ENCODE data around the gene PODXL. TPM values are rescaled to one million over a fixed set of nuclear protein-coding genes. Genes with fewer than 3 reads are reported as not detected.

The PODXL gene
- total RNA-seq, 1 experiment from 2014 or later, result 37.5 TPM

- TF ChIP-seq, protein P1, sequence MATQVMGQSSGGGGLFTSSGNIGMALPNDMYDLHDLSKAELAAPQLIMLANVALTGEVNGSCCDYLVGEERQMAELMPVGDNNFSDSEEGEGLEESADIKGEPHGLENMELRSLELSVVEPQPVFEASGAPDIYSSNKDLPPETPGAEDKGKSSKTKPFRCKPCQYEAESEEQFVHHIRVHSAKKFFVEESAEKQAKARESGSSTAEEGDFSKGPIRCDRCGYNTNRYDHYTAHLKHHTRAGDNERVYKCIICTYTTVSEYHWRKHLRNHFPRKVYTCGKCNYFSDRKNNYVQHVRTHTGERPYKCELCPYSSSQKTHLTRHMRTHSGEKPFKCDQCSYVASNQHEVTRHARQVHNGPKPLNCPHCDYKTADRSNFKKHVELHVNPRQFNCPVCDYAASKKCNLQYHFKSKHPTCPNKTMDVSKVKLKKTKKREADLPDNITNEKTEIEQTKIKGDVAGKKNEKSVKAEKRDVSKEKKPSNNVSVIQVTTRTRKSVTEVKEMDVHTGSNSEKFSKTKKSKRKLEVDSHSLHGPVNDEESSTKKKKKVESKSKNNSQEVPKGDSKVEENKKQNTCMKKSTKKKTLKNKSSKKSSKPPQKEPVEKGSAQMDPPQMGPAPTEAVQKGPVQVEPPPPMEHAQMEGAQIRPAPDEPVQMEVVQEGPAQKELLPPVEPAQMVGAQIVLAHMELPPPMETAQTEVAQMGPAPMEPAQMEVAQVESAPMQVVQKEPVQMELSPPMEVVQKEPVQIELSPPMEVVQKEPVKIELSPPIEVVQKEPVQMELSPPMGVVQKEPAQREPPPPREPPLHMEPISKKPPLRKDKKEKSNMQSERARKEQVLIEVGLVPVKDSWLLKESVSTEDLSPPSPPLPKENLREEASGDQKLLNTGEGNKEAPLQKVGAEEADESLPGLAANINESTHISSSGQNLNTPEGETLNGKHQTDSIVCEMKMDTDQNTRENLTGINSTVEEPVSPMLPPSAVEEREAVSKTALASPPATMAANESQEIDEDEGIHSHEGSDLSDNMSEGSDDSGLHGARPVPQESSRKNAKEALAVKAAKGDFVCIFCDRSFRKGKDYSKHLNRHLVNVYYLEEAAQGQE (IDR thresholded peaks at IDR 0.05; ENCODE audit: low read depth), result no peak
- TF ChIP-seq CBX3 (IDR thresholded peaks at IDR 0.05; ENCODE audit: low read depth) (no peak), CEBPB (IDR thresholded peaks at IDR 0.05; ENCODE audit: low read depth) (no peak), YY1 (IDR thresholded peaks at IDR 0.05; ENCODE audit: extremely low read depth, insufficient replicate concordance, low read depth, low read length) (peak; percentile 3), ZFX (IDR thresholded peaks at IDR 0.05) (peak; percentile 51; the same call in 1 of the 2 replicates)
Observed at GRCh38 chr7:131556053-131556908, at the start of gene PODXL (continued).

- no peak for ATAC-seq
- Histone ChIP-seq H3K4me3 (replicated peaks in 1 of 2; ENCODE audit: low read depth in 1 of 2, low read length in 2 of 2) (no peak overlapping the region), H3K36me3 (ENCODE audit: control insufficient read depth in 1 of 2, insufficient read depth in 2 of 2, low read length in 2 of 2) (no peaks in the 10 kb centered on the region), H3K27ac (ENCODE audit: low read depth, low read length) (no peak overlapping the region), H2AFZ (ENCODE audit: low read depth, low read length, poor library complexity, severe bottlenecking) (no peak overlapping the region), H3K27me3 (ENCODE audit: insufficient read depth, low read length) (no peaks in the 10 kb centered on the region), H3K79me2 (ENCODE audit: insufficient read depth, low read length) (no peaks in the 10 kb centered on the region), H3K9me2 (ENCODE audit: insufficient read depth) (no peaks in the 10 kb centered on the region), H3K9ac (ENCODE audit: low read length) (no peak overlapping the region), H3K4me2 (ENCODE audit: low read length) (no peak overlapping the region), H3K4me1 (ENCODE audit: control insufficient read depth in 1 of 2, insufficient read depth in 2 of 2, low read length in 2 of 2) (no peaks in the 10 kb centered on the region), H3K9me3 (ENCODE audit: control insufficient read depth in 1 of 2, insufficient read depth in 1 of 2, low read depth in 1 of 2, low read length in 2 of 2) (no peaks in the 10 kb centered on the region), H4K20me1 (ENCODE audit: insufficient read depth) (no peaks in the 10 kb centered on the region)
- BruUV-seq (replicated peaks), result no TSS peak
- intact Hi-C loops (cut with micrococcal nuclease), result no loop called here
- ChIA-PET POLR2A (no interaction called here), CTCF (no interaction called here), RAD21 (ENCODE audit: low non-redundant PET in 1 of 2, low total read pairs in 2 of 2, uncharacterized antibody in 2 of 2, unreplicated experiment in 2 of 2) (no interaction called here)
- TF ChIP-seq RAD21 (IDR thresholded peaks at IDR 0.05; ENCODE audit: low read depth) (no peak), CBX3 (IDR thresholded peaks at IDR 0.05; ENCODE audit: low read depth) (no peak), SP1 (IDR thresholded peaks at IDR 0.05; ENCODE audit: low read depth) (no peak), EGR1 (IDR thresholded peaks at IDR 0.05; ENCODE audit: low read depth) (no peak), EZH2 (IDR thresholded peaks at IDR 0.05) (no peak), POLR2A (IDR thresholded peaks at IDR 0.05; ENCODE audit: borderline replicate concordance, extremely low read depth, insufficient read depth, insufficient read length) (no peak), SRF (IDR thresholded peaks at IDR 0.05; ENCODE audit: low read depth) (no peak), YY1 (IDR thresholded peaks at IDR 0.05; ENCODE audit: extremely low read depth, insufficient replicate concordance, low read depth, low read length) (no peak)
- no peak for DNase-seq (ENCODE audit: low read depth, low spot score)
Observed at GRCh38 chr7:131605280-131605878, 49.0 kb upstream of the PODXL start.

Measured in HCT116 (cell line).